H1 (cell line): ENCODE measurements around the gene CERT1. TPM values are rescaled to one million over a fixed set of nuclear protein-coding genes. Genes with fewer than 3 reads are reported as not detected.

Experiments
- FOSL1 ChIP-seq: IDR thresholded peaks from 2 replicates; pipeline ENCODE4 v1.6.1; 2011; ENCODE audit warnings: mild to moderate bottlenecking, low read depth, low read length, moderate library complexity; ENCODE audit not compliant: insufficient read depth
- KDM1A ChIP-seq: fragments of 200-600, 300-600 bp; sonication (generic); IDR thresholded peaks from 2 replicates; pipeline ENCODE4 v1.7.1; 2016; ENCODE audit warnings: mild to moderate bottlenecking, low read length, borderline replicate concordance
- TBP ChIP-seq: IDR thresholded peaks from 2 replicates; pipeline ENCODE4 v1.6.1; 2011; ENCODE audit warnings: low read depth, low read length, improper control_type of control experiment
- polyA plus RNA-seq, 7 experiments: library from polyadenylated mRNA; depleted of rRNA in 3 of 7; stranded (reverse) in 5 of 7; unstranded in 2 of 7; fragments of >200 nt in 5 of 7; fragments of 200-250 nt in 2 of 7; gene quantifications; 1 replicate in 5 of 7; 2 replicates in 1 of 7; 4 replicates in 1 of 7; pipeline versions ENCODE4 v1.2.1 to v1.2.3, GENCODE V29; 2011 to 2013; ENCODE audit warnings: missing spikeins in 2 of 7, mixed read lengths in 2 of 7
- total RNA-seq: library from RNA; stranded (reverse); fragmentation: NEBNext Ultra II Directional; extraction: Animal tissue kit (Norgen Biotek cat#: 25700); gene quantifications from 2 replicates; pipeline ENCODE4 v1.2.1, GENCODE V29; 2021

The CERT1 gene
- total and polyA plus RNA-seq, 2 of the 8 experiments (the other 6 are each of a cell fraction or from before 2014, with no cell fraction given) = 7.8 to 55.3 TPM

DNA sequence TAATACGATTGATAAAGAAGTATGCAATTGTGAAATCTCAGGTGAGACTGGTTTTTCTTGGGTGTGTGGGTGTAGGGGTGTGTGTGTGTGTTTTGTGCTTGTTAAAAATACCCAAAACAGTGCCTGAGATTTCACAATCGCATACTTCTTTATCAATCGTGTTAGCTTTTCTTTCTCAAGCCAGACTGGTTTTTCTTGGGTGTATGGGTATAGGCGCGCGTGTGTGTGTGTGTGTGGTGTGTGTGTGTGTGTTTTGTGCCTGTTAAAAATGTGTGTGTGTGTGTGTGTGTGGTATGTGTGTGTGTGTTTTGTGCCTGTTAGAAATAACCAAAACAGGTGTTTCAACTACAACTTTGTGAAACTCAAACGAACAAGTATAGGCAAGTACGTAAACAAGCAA, 53.7 kb downstream of the CERT1 start (continued):
- TF ChIP-seq KDM1A (no peak), TBP (no peak), FOSL1 (no peak)
